GM04503 (cell line): ENCODE data around the gene SUN3.

Source experiments
- DNase-seq: peaks from one replicate; pipeline ENCODE4 v3.0.0-alpha.2; 2012; ENCODE audit warnings: low read depth

The SUN3 gene

GRCh38 chr7:47978790-47979144 is 50.1 kb downstream of the SUN3 start:
- DNase-seq, result no peak

- DNase-seq, result no peak
Observed at GRCh38 chr7:47973739-47974138, 55.2 kb downstream of the SUN3 start.

GRCh38 chr7:47970761-47971160 is 58.1 kb downstream of the SUN3 start:
- DNase-seq, result no peak

GRCh38 chr7:47968847-47969774 is 59.8 kb downstream of the SUN3 start:
- DNase-seq, result no peak

GRCh38 chr7:47967708-47968107 is 61.2 kb downstream of the SUN3 start:
- no peak for DNase-seq

GRCh38 chr7:47967123-47967522 is 61.8 kb downstream of the SUN3 start:
- DNase-seq, result no peak

GRCh38 chr7:47965456-47965855 is 63.5 kb downstream of the SUN3 start:
- no peak for DNase-seq

- no peak for DNase-seq
Observed at GRCh38 chr7:47962262-47962661, 66.6 kb downstream of the SUN3 start.

- DNase-seq, result no peak
Observed at GRCh38 chr7:47957156-47957555, 71.8 kb downstream of the SUN3 start.

- no peak for DNase-seq
Observed at GRCh38 chr7:47956220-47956619, 72.7 kb downstream of the SUN3 start.

- DNase-seq, result no peak
Observed at GRCh38 chr7:47954231-47954911, 74.5 kb downstream of the SUN3 start.

GRCh38 chr7:47953822-47954221 is 75.1 kb downstream of the SUN3 start:
- no peak for DNase-seq

- no peak for DNase-seq
Observed at GRCh38 chr7:47952224-47952623, 76.7 kb downstream of the SUN3 start.

GRCh38 chr7:47951374-47951773 is 77.5 kb downstream of the SUN3 start:
- DNase-seq, result no peak

GRCh38 chr7:47950714-47951113 is 78.2 kb downstream of the SUN3 start:
- DNase-seq, result no peak

- DNase-seq, result no peak
Observed at GRCh38 chr7:47949703-47950102, 79.2 kb downstream of the SUN3 start.

- DNase-seq, result no peak
Observed at GRCh38 chr7:47948141-47948790, 80.6 kb downstream of the SUN3 start, which contains the start of gene PKD1L1. PKD1L1 (minus strand) TSS chr7:47948466; CDS start chr7:47948440, 26 bp downstream.

- no peak for DNase-seq
Observed at GRCh38 chr7:47947355-47947749, 81.6 kb downstream of the SUN3 start.

GRCh38 chr7:47946581-47947354 is 82.1 kb downstream of the SUN3 start:
- DNase-seq, result no peak

- no peak for DNase-seq
Observed at GRCh38 chr7:47945261-47946015, 83.5 kb downstream of the SUN3 start.

GRCh38 chr7:47944536-47945260 is 84.2 kb downstream of the SUN3 start:
- DNase-seq, result no peak
